Endothelial cell (in vitro differentiated cells): Measurements from ENCODE around the gene SEC22A. TPM values are rescaled to one million over a fixed set of nuclear protein-coding genes. Genes with fewer than 3 reads are reported as not detected.

Experiments
- DNase-seq: peaks from one replicate; pipeline ENCODE4 v3.0.0; 2021; ENCODE audit warnings: low spot score
- H3K27ac Mint-ChIP-seq: one replicate; pipeline ENCODE4 v1.8.0; 2021; ENCODE audit warnings: mixed read lengths, inconsistent platforms; ENCODE audit not compliant: unreplicated experiment
- H3K27me3 Mint-ChIP-seq: one replicate; pipeline ENCODE4 v1.8.0; 2021; ENCODE audit warnings: mild to moderate bottlenecking, moderate library complexity, mixed read lengths, inconsistent platforms; ENCODE audit not compliant: unreplicated experiment
- H3K36me3 Mint-ChIP-seq: one replicate; pipeline ENCODE4 v1.8.0; 2021; ENCODE audit warnings: mild to moderate bottlenecking, low read depth, mixed read lengths, inconsistent platforms; ENCODE audit not compliant: unreplicated experiment
- H3K4me1 Mint-ChIP-seq: one replicate; pipeline ENCODE4 v1.8.0; 2021; ENCODE audit warnings: mild to moderate bottlenecking, mixed read lengths, inconsistent platforms; ENCODE audit not compliant: unreplicated experiment
- H3K4me3 Mint-ChIP-seq: one replicate; pipeline ENCODE4 v1.8.0; 2021; ENCODE audit warnings: mild to moderate bottlenecking, mixed read lengths, inconsistent platforms; ENCODE audit not compliant: unreplicated experiment
- H3K9me3 Mint-ChIP-seq: one replicate; pipeline ENCODE4 v1.8.0; 2021; ENCODE audit warnings: mixed read lengths, inconsistent platforms; ENCODE audit not compliant: unreplicated experiment
- total RNA-seq: library from RNA; stranded (reverse); fragmentation: NEBNext Ultra II Directional; extraction: Animal tissue kit (Norgen Biotek cat#: 25700); gene quantifications from one replicate; pipeline ENCODE4 v1.2.1, GENCODE V29; 2021; ENCODE audit not compliant: unreplicated experiment
- TF ChIP-seq, protein P1 (sequence below): fragments of 200-600 bp; sonication (generic); IDR thresholded peaks from one replicate; pipeline ENCODE4 v1.5.0; 2021; ENCODE audit warnings: antibody characterized with exemption; ENCODE audit not compliant: unreplicated experiment

SEC22A gene
- total RNA-seq, 1 donor from 2014 or later = 14.9 TPM

DNA sequence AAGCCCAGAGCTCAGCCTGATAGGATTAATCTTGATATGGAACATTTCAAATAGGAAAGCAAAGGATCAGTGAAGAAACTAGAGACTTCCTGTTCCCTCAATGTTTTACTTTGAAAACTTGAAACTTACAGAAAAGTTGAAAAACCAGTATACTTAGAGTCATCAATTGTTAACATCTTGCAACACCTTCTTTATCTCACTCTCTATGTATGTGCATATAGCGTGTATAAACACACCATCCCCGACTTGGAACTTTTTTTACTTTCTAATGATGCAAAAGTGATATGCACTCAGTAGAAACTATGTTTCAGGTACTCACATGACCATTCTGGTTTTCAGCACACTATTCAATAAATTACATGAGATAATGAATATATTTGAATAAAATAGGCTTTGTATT is 60.5 kb downstream of the SEC22A start:
- TF ChIP-seq, protein P1, sequence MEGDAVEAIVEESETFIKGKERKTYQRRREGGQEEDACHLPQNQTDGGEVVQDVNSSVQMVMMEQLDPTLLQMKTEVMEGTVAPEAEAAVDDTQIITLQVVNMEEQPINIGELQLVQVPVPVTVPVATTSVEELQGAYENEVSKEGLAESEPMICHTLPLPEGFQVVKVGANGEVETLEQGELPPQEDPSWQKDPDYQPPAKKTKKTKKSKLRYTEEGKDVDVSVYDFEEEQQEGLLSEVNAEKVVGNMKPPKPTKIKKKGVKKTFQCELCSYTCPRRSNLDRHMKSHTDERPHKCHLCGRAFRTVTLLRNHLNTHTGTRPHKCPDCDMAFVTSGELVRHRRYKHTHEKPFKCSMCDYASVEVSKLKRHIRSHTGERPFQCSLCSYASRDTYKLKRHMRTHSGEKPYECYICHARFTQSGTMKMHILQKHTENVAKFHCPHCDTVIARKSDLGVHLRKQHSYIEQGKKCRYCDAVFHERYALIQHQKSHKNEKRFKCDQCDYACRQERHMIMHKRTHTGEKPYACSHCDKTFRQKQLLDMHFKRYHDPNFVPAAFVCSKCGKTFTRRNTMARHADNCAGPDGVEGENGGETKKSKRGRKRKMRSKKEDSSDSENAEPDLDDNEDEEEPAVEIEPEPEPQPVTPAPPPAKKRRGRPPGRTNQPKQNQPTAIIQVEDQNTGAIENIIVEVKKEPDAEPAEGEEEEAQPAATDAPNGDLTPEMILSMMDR = no peak
- Mint-ChIP-seq H3K4me3 (no peak overlapping the region), H3K27me3 (no peaks in the 10 kb centered on the region), H3K9me3 (no peaks in the 10 kb centered on the region), H3K36me3 (peaks cover 4% of the 10 kb centered on the region), H3K4me1 (no peaks in the 10 kb centered on the region), H3K27ac (no peak overlapping the region)
- DNase-seq = no peak

DNA sequence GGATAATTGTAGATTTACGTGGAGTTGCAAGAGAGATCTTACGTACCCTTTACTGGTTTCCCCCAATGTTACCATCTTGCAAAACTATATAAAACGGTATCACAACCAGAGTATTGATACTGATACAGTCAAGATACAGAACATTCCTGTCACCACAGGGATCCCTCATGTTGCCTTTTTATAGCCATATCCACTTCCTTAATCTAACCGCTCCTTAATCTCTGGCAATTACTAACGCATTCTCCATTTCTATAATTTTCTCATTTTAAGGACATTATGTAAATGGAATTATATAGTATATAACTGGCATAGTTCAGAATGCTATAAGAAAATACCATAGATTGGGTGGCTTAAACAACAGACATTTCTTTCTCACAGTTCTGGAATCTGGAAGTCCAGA is 61.1 kb downstream of the SEC22A start:
- Mint-ChIP-seq H3K4me1 (no peaks in the 10 kb centered on the region), H3K36me3 (peaks cover 4% of the 10 kb centered on the region), H3K9me3 (no peaks in the 10 kb centered on the region), H3K27ac (no peak overlapping the region), H3K4me3 (no peak overlapping the region), H3K27me3 (no peaks in the 10 kb centered on the region)
- TF ChIP-seq, protein P1 = no peak
- DNase-seq = no peak

DNA sequence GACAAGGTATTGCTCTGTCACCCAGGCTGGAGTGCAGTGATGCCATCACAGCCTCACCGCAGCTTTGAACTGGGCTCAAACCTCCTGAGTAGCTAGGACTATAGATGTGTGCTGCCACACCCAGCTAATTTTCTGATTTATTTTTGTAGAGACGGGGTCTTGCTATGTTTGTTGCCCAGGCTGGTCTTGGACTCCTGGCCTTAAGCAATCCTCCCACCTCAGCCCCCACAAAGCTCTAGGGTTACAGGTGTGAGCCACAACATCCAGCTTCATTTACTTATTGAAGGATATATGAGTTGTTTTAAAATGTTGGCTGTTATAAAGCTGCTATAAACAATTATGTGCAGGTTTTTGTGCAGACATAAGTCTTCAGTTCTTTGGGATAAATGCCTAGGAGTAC is 62.2 kb downstream of the SEC22A start:
- H3K9me3 Mint-ChIP-seq = no peaks in the 10 kb centered on the region
- H3K36me3 Mint-ChIP-seq = peaks cover 4% of the 10 kb centered on the region
- no peak overlapping the region for H3K4me3 Mint-ChIP-seq
- no peak for DNase-seq
- H3K4me1 Mint-ChIP-seq = no peaks in the 10 kb centered on the region
- TF ChIP-seq, protein P1 = no peak
- no peak overlapping the region for H3K27ac Mint-ChIP-seq
- H3K27me3 Mint-ChIP-seq = no peaks in the 10 kb centered on the region

DNA sequence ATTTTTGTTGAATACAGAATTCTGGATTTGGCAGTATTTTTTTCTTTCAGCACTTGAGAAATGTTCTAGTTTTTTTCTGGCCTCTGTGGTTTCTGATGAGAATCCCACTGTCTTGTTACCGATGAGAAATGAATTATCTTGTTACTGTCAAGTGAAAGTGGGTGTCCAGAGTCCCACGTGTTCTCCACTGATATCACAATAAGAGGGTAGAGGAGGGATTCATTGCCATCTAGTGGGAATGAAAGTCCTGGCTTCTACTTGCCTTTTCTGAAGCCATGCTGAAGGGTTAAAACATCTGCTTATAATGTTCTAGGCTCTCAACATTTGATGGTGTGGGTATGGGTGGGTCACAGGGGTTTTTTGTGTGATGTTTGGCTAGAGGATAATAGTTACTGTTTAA is 66.1 kb downstream of the SEC22A start:
- Mint-ChIP-seq H3K36me3 (peaks cover 4% of the 10 kb centered on the region), H3K4me3 (no peak overlapping the region), H3K27me3 (no peaks in the 10 kb centered on the region), H3K4me1 (no peaks in the 10 kb centered on the region), H3K27ac (no peak overlapping the region), H3K9me3 (no peaks in the 10 kb centered on the region)
- TF ChIP-seq, protein P1 = no peak
- no peak for DNase-seq

DNA sequence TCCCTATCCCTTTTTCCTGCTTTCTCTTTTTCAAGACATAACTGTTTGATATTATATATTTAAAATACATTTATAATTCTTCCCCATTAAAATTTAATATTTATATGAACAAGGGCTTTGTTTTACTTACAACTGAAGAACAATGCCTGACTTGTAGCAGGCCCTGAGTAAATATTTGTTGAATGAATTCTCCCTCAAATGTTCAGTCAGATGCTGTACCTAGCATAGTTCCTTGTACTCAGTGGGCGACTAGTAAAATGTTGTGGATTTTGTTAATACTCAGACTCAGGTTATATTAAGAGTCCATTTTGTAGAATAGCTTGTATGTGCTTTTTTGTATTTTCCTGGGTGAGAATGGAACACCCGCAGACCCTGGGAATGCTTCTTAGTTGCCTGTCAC is 69.1 kb downstream of the SEC22A start:
- Mint-ChIP-seq H3K4me3 (no peak overlapping the region), H3K27ac (no peak overlapping the region), H3K27me3 (no peaks in the 10 kb centered on the region), H3K4me1 (peaks cover 4% of the 10 kb centered on the region), H3K36me3 (peaks cover 3% of the 10 kb centered on the region), H3K9me3 (no peaks in the 10 kb centered on the region)
- TF ChIP-seq, protein P1 = no peak
- no peak for DNase-seq
